Colon (tissue), 2 donors: ENCODE measurements around the gene PRKCE.

Experiments used
- FAIRE-seq: peaks from 2 replicates; lab custom pipeline; 2012; peaks lifted over from hg19 to GRCh38; lab: Jason Lieb, UNC
- donor health status: control.
- donor health status: control.

The PRKCE gene

DNA sequence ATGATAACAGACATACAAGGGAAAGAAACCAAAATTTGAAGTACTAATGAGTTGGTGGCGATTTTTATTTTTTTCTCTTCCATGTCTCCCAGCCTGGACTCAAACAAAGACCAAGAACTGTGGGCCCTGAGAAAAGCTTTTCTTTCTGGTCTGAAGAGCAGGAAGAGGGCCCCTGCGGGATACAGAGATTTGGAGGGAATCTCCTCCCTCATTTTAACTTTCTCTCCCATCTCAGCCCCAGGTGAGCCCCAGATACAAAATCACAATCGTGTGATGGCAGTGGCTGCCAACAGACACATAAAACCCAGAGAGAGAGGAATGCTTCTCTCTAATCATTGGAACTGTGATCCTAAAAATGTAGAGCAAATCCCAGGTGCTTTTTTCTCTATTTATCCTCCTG lies 19.5 kb upstream of the PRKCE start:
- no peak for FAIRE-seq

GRCh38 chr2:45634223-45634622 lies 17.3 kb upstream of the PRKCE start:
- FAIRE-seq: no peak

DNA sequence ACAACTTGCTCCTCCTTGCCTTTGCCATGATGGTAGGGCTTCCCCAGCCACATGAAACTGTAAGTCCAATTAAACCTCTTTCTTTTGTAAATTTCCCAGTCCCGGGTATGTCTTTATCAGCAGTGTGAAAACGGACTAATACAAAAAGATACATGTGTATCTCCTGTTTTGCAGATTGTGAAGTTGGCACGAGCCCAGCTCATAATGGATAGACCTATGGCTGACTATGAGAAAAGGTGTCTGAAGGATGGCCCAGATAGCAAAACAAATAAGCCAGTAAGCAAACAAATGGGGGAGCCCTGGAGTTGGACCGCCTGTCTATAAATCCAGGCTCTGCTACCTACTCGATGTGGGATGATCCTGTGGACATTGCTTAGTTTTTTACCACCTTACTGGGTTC lies 15.5 kb upstream of the PRKCE start:
- no peak for FAIRE-seq

- FAIRE-seq: no peak
These were observed 14.0 kb upstream of the PRKCE start for GRCh38 chr2:45637440-45637839.

- FAIRE-seq: no peak
These were observed 10.9 kb upstream of the PRKCE start for GRCh38 chr2:45640576-45640975.

DNA sequence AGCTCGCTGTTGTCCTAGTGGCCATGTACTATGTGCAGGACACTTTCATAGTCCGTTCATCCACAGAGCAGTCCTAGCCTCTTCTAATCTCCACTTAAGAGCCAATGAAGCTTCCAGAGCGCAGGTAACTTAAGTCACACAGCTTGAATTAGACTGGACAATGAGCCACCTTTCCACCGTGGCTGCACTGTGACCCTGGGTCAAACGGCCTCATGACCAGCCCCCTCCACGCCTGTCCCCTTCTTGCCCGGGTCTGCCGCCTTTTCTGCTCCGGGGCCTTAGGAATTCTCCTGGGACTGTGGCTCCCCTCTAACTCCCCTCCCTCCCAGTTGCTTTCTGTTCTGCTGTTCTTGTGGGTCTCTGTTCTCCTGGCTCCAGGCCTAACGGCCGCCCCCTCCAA lies 8.4 kb upstream of the PRKCE start:
- no peak for FAIRE-seq

DNA sequence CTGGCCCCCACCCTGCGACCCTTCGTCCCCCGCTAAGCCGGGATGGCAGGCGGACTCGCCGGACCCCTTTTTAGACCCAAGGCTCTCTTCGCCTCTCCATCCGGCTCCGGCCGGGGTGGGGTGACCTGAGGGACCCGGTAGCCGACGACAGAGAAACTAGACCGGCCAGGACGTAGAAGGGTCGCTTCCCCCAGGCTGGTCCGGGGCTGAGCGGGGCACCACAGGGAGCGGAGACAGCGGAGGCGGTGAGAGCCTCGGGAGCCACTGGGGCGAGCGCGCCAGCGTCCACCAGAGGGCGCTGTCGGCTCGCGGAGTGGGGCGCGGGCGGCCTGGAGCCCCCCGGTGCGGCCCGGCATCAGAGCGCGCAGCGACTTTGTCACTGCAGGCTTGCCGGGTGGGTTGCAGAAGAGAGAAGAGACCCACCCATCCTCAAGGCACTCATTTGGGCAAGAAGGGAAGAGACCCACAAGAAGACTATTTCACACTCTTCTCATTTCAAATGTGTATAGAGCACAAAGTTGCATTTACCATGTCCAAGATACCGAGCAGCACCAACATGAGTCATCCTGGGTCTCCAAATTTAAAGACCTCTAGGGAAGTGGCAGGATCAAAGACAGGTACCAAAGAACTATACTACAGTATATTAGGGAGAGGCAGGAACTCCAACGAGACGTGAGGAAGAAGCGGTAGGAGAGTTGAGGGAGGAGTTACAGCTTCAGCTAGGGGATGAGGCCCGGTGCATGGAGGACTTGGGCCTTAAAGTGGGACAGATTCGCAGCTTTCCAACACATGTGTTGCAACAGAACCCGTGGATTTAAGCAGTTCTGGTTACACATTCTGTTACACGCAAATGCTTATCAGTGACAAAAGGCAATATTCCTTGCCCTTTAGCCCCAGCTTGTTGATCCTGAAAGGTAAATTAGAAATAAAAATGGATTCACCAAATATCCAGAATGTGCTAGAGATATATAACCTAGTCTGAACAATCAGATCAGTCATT lies 7.6 kb upstream of the PRKCE start:
- FAIRE-seq: no peak

- FAIRE-seq: no peak
These were observed 5.2 kb upstream of the PRKCE start for GRCh38 chr2:45646289-45646688.

- FAIRE-seq: no peak
These were observed 4.1 kb upstream of the PRKCE start for GRCh38 chr2:45647356-45647755.

DNA sequence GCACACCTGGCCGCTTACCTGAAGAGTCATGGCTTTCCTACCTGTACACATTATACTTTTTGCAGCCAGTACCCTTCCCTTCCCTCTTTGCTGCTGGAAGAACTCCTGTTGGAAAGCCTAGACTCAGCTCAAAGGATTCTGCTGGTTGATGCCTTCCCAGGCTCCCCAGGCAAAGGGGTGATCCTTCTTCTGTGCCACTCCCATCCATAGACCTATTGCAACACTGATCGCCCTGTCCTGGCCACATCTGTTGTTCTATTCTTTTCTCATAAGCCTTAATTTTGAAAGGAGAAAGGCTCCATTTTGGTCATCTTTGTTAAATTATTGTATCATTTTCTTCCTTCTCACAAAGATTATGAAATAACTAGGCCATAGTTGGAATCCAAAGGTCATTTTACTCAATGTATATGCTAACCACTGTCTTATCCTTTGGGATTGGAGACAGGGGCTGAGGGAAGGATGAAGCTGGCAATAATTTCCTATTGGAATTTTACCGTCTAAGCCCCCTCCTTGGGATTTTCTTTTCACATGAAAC lies 3.4 kb upstream of the PRKCE start:
- FAIRE-seq: no peak

GRCh38 chr2:45648636-45649035 lies 2.8 kb upstream of the PRKCE start:
- FAIRE-seq: no peak

GRCh38 chr2:45649462-45649857 lies 2.0 kb upstream of the PRKCE start:
- FAIRE-seq: no peak

- no peak for FAIRE-seq
These were observed 1.3 kb upstream of the PRKCE start for GRCh38 chr2:45649858-45650811.

DNA sequence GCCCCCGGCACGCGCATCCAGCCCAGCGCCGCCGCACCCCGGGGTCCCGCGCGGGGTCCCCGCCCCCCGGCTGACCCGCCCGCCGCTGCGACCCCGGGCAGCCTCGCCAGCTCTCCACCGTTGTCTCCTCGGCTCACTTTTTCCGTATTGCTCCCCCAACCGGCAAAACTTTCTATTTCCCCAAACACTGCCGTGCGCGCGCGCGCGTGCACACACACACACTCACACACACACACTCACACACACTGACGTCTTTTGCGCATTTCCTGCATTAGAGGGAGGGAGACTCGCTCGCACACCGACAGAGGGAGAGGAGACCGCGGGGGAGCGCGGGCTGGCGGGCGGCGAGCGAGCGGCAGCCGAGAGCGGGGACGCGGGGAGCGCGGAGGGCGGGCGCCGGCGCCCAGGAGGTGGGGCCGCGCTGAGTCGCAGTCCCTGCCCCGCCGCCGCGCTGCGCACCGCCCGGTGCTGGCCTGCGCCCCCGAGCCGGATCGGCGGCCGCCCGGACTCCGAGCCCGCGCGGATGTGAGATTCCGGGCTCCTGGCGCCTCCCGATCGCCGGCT lies 542 bp upstream of the PRKCE start:
- no peak for FAIRE-seq

DNA sequence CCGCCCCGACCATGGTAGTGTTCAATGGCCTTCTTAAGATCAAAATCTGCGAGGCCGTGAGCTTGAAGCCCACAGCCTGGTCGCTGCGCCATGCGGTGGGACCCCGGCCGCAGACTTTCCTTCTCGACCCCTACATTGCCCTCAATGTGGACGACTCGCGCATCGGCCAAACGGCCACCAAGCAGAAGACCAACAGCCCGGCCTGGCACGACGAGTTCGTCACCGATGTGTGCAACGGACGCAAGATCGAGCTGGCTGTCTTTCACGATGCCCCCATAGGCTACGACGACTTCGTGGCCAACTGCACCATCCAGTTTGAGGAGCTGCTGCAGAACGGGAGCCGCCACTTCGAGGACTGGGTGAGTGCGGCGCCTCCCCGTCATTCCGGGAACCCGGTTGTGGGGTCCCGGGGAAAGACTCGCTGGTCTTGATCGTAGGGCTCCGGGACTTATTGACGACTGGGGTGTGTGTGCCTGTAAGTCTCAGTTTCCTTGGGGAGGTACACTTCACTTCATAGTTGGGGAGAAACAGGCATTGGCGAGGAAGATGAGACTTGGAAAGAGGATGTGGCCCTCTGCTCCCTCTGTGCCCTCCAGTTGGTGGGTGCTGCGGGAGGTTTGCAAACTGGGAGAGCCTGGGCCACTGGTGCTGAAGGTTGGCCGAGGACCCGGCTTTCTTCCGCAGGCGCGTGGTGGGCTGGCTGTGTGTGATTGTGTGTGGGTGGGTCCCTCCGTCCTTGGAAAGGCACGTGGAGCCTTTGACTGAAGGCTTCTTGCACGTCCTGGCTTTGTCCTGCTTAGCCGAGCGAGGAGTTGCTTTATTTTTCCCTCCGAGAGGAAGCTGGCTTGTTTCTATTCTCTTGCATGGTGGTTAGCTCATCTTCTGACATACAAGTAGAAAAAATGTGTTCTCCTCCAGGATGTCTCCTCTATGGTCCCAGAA lies 886 bp downstream of the PRKCE start:
- FAIRE-seq: no peak

DNA sequence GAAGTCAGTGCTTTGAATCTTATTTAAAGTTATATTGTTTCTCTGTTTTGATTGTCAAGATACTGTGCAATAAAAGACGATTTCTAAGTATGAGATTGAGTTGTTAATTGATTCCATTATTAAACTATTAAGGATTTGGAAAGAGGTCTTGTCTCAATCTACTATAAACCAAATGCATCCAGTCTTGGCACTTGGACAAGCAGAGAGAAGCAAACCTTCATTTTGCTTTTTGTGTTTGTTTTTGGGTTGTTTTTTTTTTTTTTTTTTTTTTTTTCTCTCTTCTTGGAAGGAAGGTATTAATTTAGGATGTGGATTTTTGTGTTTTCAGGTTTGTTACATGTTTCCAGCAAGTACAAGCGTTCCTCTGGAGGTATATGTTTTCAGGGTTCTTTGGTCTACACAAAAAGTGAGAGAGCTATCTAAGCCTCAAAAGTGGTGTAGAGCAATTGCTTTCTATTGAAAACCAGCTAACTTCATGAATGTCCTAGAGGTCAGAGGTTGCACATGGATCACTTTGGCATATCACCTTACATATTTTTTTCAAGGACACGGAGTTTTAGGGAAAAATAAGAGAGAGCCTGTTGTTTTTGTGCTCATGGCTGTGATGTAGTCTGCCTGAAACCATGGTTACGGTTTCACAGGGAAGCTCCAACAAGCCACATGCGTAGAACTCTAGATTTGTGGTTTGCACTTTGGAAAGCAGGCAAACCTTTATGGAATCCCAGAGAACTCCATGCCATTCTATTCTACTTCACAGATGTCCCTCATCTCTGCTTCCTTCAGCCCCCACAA lies 1.8 kb downstream of the PRKCE start:
- FAIRE-seq: no peak

DNA sequence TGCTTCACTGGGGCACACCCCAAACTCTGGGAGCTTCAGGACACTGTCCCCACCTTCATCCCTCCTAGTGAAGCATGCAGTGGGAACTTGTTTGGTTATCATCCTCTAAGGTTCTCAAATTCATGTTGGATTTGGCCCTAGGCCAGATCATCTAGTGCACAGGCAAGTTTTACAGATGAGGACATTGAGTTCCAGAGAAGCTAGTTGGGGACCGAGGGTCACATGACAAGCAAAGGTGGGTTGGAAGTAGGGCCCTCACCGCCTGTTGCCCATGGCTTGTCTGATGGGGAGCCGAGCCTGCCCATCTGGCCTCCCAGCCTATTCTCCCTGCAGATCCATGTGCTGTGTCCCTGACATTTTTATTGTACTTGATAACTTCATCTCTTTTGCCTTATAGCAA lies 2.8 kb downstream of the PRKCE start:
- no peak for FAIRE-seq

- no peak for FAIRE-seq
These were observed 10.4 kb downstream of the PRKCE start for GRCh38 chr2:45661828-45662227.

DNA sequence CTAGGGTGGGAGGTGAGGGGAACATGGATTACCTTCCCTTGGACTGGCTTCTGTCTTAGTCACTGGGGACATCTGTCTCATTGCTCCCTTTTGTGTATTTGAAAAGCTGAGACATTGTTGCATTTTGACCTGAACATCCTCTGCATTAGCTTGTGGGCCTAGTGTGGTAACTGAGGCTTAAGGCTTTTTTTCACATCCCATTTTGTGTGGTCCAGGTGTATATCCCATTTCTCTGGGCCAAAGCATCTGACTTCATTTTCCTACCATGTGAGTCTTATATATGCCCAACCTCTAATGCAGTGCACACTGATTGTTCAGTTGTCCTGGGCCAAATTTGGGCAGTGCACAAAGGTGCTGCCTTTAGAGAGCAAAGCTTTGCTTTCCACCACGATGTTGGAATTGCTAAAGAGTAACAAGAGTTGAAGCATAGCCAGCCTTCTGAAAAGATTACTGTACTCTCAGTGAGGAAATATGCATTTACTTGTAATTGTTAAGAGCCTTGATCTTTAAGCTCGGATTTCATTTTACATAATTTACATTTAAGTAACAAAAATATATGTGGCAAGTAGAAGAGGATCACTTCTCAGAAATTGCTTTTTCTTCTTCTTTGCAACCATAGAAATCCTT lies 13.3 kb downstream of the PRKCE start:
- FAIRE-seq: no peak

- FAIRE-seq: no peak
These were observed 17.0 kb downstream of the PRKCE start for GRCh38 chr2:45668509-45668908.
